Skin epidermis (tissue), 12 donors: Measurements from ENCODE around the gene NOTUM.
"Not testable (repeated sequence)": the region's sequence is repeated elsewhere in the genome, so short reads cannot be mapped to it uniquely, and the experiment has no call there.

Experiments
- H3K27ac ChIP-seq, 21 experiments: fragments of 200-600 bp; sonication (generic) in 11 of 21; one replicate each; pipeline ENCODE4 v1.5.0; 2020; ENCODE audit warnings: mild to moderate bottlenecking in 3 of 21, inconsistent platforms in 2 of 21, moderate library complexity in 2 of 21
- H3K4me3 ChIP-seq, 7 experiments: fragments of 200-600 bp; sonication (generic) in 2 of 7; one replicate each; pipeline ENCODE4 v1.5.0; 2020; ENCODE audit warnings: inconsistent platforms in 2 of 7, mild to moderate bottlenecking in 2 of 7, moderate library complexity in 1 of 7

The NOTUM gene

GRCh38 chr17:81960130-81960958, 643 bp downstream of the NOTUM start:
- Histone ChIP-seq H3K27ac (no peak overlapping the region), H3K4me3 (peak overlapping the region; percentile 25 to 44 (median 32))

DNA sequence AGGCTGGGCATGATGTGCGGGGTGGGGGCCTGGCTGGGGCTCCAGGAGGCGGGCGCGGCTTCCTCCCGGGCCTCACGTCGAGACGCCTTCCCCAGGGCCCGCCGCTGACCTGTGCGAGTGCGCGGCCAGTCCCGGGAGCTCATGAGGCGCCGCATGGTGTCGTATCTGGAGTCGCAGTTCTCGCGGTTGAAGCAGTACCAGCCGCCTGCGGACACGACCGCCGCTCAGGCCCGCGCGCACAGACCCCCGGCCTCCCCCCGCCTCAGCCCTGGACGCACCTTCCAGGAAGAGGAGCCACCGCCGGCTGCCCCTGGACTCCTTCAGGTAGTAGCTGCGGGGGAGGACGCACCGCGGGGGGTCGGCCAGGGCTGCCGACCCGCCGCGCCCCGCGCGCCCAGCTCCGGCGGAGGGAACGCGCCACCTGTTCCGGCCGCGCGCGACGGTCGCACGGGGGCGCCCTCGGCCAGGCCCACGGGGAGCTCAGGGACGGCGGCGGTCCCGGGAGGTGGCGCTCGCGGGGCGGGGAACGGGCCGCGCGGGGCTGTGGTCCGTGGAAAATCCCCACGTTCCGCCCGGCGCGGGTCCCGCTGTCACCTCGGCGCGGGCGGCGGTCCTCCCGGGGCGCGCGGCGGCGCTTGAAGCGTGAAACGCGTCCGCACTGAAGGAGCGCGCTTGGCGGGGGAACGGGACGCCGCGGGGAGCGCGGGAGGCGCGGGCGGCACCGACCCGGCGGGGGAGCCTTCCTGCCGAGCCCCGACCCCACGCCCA, 1.4 kb downstream of the NOTUM start:
- H3K4me3 ChIP-seq = peak overlapping the region; percentile 25 to 44 (median 32)
- H3K27ac ChIP-seq = no peak overlapping the region

- Histone ChIP-seq H3K27ac (no peak overlapping the region), H3K4me3 (peak overlapping the region in 1 of 7 experiments; percentile 25)
These were observed 2.2 kb downstream of the NOTUM start for GRCh38 chr17:81958633-81959342.

DNA sequence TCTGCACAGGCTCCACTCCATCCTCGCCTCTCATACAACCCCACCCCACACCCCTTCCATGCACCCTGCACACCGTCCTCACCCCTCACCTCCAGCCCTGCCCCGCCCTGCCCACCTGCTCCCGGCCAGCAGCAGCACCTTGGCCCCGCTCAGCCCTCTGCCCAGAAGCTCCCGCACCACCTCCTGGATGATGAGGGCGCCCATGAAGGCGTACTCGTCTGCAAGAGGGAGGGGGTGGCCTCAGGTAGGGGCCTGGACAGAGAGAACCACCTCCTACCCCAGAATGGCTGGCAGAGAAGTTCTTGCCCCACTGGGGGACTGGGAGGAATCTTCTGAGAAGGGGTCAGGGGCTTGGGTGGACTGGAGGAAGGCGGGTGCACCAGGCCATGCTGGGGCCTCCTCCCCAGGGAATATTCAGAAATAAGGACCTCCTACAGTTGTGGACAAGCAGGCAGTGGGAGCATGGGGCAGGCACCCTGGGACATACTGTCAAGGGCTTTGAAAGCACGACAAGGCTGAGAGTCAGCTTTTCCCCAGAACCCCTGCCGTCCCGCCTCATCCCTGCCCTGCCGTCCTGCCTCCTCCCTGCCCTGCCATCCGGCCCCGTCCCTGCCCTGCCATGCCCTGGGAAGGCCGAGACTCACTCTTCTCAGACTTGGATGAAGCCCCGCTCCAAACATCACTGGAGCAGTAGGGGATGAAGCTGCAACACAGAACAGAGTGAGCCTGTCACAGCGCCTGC, 3.1 kb downstream of the NOTUM start:
- Histone ChIP-seq H3K4me3 (no peak overlapping the region), H3K27ac (no peak overlapping the region)

DNA sequence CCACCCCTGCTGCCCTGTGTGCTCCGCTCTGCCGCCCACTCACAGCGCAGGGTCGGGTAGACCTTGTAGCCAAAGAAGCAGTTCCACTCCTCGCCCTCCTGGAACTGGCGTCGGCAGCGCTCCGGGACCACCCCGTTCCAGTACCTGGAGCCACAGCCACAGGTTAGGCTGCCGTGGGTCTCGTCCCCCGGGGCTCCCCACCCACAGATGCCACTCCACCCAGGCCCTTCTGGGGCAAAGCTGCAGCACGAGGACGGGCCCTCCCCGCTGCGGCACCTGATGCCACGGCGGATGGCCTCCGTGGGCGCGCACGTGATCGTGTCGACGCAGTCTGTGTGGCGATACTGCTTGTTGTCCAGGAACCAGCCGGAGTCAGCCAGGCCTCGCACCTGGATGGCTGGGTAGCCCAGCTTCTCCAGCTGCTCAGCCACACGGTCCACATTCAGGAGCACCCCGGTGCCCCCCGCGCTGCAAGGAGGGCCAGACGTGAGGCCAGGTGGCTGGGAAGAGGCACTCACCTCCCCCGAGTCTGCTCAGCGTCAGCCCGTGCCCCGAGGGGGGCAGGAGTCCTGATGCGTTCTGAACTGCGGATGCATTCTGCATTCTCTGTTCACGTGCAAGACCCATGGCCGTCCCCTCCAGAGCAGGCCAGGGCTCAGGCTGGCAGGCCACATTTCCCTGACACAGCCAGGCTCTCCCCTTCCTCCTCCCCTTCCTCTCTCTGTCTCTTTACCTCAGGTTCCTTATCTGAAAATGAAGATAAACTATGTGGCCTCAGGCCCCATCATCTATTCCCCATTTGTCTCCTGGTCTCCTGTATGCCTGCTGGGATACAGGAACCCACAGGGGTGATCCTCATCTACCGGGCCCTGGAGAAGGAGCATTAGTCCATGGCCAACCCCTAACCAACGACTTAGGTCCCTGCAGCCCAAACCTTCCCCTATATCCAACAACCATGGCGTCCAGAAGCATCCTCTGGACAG, 4.1 kb downstream of the NOTUM start:
- H3K27ac ChIP-seq = no peak overlapping the region
- no peak overlapping the region for H3K4me3 ChIP-seq

DNA sequence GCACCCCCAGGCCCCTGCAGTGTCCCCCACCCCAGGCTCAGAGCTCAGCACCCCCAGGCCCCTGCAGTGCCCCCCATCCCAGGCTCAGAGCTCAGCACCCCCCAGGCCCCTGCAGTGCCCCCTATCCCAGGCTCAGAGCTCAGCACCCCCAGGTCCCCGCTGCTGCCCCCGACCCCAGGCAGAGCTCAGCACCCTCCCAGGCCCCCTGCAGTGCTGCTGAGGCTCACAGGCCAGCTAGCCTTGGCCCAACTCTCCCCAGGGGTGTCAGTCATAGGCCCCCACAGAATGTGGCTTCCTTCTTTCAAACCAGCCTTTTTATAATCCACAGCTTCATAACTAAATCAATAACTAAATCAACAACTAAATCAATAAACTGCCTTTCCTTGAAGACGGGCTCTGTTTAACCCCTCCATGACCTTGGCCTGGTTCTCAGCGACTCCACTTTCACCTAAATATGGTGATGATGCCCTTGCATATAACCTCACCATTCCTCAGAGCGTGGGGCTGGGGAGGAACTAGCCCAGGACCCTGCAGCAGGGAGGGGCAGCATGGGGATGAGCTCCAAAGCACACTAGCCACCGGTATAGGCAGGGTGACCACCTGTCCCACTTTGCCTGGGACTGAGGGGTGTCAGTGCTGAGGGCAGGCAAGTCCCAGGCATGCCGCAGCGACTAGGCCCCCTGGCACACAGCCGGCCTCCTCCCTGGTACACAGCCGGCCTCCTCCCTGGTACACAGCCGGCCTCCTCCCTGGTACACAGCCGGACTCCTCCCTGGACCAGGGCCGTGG, 5.0 kb downstream of the NOTUM start:
- no peak overlapping the region for H3K27ac ChIP-seq
- H3K4me3 ChIP-seq = no peak overlapping the region

DNA sequence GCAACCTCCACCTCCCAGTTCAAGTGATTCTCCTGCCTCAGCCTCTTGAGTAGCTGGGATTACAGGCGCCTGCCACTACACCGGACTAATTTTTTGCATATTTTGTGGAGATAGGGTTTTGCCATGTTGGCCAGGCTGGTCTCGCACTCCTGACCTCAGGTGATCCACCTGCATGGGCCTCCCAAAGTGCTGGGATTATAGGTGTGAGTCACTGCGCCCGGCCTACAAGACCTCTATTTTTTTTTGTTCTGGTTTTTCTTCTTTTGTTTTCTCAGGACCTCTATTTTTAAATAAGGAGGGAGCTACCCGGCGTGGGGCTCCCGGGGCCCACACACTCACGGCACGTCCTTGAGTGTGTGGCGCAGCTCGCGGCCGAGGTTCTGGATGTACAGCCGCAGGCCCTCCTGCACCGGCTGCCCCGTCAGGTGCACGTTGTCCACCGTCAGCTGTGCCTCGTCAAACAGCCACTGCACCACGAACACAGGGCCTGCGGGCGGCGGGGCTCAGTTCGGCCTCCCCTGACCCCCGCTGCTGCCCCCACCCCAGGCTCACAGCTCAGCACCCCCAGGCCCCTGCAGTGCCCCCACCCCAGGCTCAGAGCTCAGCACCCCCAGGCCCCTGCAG, 5.8 kb downstream of the NOTUM start:
- Histone ChIP-seq H3K27ac (no peak overlapping the region), H3K4me3 (no peak overlapping the region)

DNA sequence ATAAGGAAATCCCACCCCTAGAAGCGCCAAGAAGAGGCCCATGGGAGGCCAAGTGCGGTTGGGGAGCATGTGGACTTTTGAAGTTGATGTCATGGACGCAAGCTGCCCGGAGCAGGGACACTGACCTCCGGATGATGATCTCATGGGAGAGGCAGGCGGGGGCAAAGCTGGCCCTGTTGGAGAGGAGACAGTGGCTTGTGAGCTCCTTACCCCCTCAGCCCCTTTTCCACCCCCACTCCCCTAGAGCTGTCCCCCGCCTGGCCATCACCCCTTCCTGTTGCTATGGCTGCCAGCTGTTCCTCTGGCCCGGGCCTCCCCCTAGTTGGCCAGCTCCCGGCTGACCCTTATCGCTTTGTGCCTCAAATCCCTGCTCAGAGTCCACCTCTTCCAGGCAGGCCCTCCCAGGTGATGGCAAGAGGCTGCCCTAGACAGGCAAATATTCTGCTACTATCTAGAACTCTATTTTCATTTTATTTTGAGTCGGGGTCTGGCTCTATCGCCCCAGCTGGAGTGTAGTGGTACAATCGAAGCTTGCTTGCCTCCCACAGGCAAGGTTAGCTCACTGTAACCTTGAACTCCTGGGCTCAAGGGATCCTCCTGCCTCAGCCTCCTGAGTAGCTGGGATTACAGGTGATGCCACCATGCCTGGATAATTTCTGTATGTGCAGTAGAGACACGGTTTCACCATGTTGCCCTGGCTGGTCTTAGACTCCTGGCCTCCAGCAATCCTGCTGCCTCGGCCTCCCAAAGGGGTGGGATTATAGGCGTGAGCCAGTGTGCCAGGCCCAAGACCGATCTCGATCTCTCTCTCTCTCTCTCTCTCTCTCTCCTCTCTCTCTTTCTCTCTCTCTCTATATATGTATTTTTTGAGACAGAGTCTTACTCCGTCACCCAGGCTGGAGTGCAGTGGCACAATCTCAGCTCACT, 6.6 kb downstream of the NOTUM start:
- Histone ChIP-seq H3K27ac (no peak overlapping the region), H3K4me3 (no peak overlapping the region)

DNA sequence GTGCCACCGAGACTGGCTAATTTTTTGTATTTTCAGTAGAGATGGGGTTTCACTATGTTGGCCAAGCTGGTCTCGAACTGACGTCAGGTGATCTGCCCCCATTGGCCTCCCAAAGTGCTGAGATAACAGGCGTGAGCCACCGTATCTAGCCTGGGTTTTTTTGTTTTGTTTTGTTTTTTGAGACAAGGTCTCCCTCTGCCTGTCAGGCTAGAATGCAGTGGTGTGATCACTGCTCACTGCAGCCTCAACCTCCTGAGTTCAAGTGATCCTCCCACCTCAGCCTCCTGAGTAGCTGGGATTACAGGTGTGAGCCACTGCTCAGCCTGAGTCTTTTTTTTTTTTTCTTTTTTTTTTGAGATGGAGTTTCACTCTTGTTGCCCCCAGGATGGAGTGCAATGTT, 7.5 kb downstream of the NOTUM start:
- not testable (repeated sequence) for H3K27ac ChIP-seq, H3K4me3 ChIP-seq

DNA sequence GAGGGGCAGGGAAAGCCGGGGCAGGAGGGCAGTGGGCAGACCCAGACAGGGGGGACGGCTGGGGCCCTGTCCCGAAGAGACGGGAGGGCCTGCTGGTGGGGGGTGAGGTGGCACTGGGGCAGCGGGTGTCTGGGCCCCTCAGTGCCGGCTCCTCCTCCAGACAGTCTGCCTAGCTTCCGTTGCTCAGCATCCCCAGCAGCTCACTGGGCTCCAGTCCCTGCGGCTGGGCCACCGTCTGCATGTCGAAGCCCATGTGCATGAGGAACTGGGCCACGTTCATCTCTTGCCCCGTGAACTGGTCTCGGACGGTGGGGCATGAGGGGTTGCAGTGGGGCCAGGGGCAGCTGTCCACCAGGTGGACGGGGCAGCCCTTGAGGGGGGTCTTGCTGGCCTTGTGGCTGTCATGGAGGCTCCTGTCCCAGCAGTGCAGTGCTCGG, 8.2 kb downstream of the NOTUM start:
- Histone ChIP-seq H3K4me3 (no peak overlapping the region), H3K27ac (no peak overlapping the region)

GRCh38 chr17:81951785-81952684, 9.0 kb downstream of the NOTUM start:
- no peak overlapping the region for H3K27ac ChIP-seq
- H3K4me3 ChIP-seq = no peak overlapping the region

- no peak overlapping the region for H3K27ac ChIP-seq
- no peak overlapping the region for H3K4me3 ChIP-seq
These were observed 10.5 kb downstream of the NOTUM start for GRCh38 chr17:81950501-81950900.

- no peak overlapping the region for H3K27ac ChIP-seq
- no peak overlapping the region for H3K4me3 ChIP-seq
These were observed 12.2 kb downstream of the NOTUM start for GRCh38 chr17:81948635-81949378.

- H3K4me3 ChIP-seq = no peak within 1 kb of the TSS
- no peak within 1 kb of the TSS for H3K27ac ChIP-seq
These were observed 13.8 kb downstream of the NOTUM start, which contains the start of gene MYADML2 for GRCh38 chr17:81947189-81947588. MYADML2 (minus strand) TSS chr17:81947233; CDS start chr17:81941741, 5,492 bp downstream.

DNA sequence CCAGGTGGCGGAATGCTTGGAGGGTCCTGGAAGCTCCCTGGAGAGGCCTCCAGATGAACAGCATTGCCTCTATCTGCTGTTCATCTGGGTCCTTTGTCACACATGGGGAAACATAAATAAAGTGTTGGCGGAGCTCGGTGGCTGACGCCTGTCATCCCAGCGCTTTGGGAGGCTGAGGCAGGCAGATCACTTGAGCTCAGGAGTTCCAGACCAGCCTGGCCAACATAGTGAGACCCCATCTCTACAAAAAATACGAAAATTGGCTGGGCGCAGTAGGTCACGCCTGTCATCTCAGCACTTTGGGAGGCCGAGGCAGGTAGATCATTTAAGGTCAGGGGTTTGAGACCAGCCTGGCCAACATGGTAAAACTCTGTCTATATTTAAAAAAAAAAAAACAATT, 16.1 kb downstream of the NOTUM start:
- Histone ChIP-seq H3K4me3 (no peak overlapping the region), H3K27ac (no peak overlapping the region)
